NCI-H2227 (cell line): ENCODE measurements around the gene YTHDC2.
A peak's percentile ranks its signal among the peaks of the same experiment; 100 is the strongest.

ENCODE experiments used
- DNase-seq: peaks from one replicate; lab custom pipeline; 2025; ENCODE audit not compliant: unreplicated experiment; lab: John Stamatoyannopoulos, UW

The YTHDC2 gene

DNA sequence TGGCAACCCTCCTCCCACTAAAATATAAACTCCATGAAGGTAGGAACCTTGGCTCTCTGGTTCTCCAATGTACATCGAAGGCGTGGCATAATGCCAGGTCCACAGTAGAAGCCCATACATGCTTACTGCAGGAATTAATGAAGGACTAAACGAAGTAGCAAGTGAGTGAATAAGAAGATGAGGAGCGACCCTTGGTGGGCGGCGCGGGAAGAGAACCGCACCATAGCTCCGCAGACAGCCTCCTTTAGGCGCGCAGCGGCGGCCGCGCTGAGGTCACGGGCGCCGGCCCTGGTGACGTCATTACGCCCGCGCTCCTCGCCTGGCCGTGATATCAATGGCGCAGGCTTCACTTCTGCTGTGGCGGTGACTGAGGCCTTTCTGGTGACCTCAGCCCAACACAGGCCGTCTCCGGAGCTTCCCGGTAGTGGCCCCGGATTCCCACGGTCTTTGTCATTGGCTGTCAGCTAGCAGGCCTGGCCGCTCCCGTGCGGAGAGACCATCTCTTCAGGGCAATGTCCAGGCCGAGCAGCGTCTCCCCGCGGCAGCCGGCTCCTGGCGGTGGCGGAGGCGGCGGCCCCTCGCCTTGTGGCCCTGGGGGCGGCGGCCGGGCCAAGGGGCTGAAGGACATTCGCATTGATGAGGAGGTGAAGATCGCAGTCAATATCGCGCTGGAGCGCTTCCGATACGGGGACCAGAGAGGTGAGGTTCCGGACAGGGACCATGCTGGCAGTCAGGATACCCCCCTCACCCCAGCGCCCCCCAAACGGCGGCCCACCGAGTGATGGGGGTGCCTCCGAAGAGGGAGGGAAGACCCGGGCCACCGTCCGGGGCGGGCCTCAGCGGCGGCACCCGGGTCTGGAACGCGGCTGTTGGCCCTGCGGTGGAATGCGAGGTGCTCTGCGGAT, at the start of gene YTHDC2:
TSS of gene YTHDC2 (plus strand) at position 311 of the 905 bp plus-strand sequence. CDS start at position 513, 202 bp downstream.
- peak; percentile 87 for DNase-seq

DNA sequence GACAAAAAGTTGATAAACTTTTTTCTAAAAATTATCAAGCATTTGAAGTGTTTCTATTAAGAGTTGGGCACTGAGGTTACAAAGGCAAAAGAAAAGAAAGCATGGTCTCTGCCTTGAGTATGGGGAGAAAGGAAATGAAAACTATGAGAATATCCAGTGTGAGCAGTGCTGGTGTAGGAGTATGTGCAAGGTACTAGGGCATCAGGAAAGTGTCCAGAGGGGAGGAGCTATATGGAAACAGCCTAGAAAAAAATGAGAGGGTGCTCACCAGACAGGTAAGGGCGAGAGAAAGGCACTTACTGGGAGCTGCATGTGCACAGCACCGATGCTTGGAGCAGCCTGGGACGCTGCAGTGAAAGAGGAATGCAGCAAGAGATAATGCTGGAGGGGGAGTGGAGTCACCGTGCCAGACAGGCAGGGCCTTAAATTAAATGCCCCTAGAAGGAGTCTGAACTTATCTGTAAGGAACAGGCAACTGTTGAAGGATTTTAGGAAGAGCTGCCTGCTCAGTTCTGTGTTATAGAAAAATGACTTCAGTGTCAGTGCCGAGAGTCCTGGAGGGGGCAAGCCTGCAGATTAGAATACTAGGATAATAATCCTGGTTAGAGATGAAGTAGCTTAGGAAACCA, 39.3 kb upstream of the YTHDC2 start:
- DNase-seq, result no peak

- no peak for DNase-seq
Observed at GRCh38 chr5:113478691-113479090, 34.8 kb upstream of the YTHDC2 start.

GRCh38 chr5:113480243-113480642, 33.3 kb upstream of the YTHDC2 start:
- DNase-seq, result no peak

DNA sequence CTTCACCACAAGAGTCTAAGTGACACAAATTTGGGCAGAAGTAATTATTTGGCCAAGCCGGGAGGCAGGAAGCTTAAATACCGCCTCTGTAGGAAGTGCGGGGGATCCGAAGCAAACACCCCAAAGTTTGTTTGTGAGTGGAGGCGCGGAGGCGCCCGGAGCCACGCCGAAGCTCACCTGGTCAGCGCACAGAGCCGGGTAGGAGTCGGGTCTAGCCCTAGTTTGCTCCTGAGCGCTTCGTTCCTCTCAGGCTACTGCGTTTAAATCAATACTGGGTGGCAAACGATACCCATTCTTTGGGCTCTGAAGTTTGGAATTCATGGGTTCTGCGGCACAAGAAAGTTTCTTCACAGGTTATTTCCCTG, 26.1 kb upstream of the YTHDC2 start:
- no peak for DNase-seq

DNA sequence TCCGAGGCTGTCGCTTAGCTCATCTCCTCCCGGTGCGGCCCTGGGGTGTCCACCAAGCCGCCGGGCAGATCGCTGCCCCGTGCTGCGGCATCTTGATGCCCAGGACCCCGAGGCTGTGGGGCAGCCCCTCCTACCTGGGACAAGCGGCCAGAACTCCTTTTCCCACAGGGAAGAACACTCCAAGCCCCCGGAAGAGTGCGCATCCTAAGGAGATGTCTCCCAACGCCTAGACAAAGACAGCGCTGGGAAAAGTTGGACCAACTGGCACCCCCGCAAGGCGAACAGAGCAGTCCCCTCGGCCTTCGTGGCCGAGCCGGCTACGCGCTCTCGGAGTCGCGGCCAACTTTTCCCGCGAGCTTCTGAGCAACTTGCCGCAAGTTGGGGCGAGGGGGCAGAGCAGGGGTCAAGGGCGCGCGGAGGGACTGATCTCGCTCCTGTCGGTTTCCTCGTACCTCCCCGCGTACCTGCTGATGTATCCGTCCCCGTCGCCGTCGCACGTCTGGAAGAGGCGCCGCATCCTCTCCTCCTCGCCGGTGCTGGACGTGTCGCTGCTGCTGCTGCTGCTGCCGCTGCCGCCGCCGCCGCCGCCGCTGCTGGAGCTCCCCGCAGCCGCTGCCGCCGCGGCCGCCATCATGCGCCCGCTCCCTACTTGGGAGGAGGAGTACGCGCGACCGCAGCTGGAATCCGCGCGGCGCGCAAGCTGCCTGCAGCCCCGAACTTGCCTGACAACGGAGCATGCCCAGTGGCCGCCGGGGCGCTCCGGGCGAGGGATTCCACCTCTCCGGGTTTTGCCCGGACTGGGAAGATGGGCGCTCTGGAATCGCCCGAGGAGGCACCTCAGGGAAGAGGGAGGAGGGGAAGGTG, 25.5 kb upstream of the YTHDC2 start, which contains the start of gene MCC:
TSS of gene MCC (minus strand) at position 673 of the 864 bp plus-strand sequence.
- peak; percentile 84 for DNase-seq

- no peak for DNase-seq
Observed at GRCh38 chr5:113488645-113489184, 24.8 kb upstream of the YTHDC2 start.

GRCh38 chr5:113489299-113489698, 24.2 kb upstream of the YTHDC2 start:
- no peak for DNase-seq

DNA sequence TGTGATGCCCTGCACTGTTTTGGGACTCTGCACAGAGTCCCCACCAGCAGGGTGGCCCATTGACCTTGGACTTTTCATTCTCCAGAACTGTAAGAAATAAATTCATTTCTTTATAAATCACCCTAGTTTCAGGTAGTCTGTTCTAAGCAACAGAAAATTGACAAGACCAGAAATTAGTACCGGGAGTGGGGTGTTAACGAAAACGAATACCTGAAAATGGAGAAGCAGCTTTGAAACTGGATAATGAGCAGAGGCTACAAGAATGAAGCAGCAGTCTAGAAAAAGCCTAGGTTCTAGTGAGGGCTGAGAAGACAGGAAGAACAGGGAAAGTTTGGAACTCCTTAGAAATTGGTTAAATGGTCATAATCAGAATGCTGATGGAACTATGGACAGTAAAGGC, 23.2 kb upstream of the YTHDC2 start:
- no peak for DNase-seq

DNA sequence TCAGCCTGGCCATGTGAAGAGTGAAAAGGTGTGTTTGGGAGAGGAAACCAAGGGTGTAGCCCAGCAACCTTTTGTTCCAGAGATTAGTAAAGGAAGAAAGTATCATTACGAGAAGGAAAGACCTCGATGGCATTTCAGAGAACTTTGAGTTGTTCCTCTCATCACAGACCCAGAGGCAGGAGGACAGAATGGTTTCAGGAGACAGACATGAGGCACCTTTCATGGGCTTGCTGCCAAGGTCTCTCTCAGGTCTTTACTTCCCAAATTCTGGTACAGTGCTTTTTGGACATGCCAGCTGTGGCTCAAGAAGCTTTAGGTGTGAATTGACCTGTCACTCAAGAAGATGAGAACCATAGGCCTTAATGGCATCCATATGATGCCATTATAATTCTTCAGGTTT, 22.5 kb upstream of the YTHDC2 start:
- no peak for DNase-seq

DNA sequence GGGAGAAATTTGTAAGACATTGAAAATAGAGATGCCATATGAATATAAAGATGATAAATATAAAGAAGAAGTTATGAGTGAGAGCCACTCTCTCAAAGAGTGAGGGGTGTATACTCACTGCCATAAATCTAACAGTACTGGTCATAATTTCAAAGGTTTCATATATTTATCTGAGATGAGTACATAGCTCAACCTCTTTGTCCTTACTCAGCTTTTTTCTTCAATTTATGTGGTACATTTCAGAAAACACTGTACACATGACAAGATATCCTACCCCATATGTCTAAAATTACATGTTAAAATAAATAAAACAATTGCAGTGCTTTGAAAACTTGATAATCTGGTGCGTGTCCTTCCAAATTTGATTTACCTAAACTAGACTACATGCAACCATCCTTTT, 20.0 kb upstream of the YTHDC2 start:
- no peak for DNase-seq

GRCh38 chr5:113495422-113495841, 18.1 kb upstream of the YTHDC2 start:
- no peak for DNase-seq

DNA sequence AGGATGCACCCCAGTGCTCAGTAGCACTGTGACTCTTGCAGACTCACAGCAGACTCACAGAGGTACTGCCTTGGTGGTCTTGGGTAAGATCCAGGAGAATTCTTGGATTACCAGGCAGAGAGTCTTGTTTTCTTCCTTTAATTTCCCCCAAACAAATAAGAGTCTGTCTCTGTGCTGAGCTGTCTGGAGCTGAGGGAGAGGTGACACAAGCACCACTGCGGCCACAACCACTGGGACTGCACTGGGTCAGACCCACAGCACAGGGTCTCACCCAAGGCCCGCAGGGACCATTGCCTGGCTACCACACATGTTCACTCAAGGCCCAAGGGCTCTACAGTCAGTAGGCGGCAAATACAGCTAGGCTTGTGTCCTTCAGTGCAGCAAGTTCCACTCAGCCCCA, 11.4 kb upstream of the YTHDC2 start:
- DNase-seq, result no peak

DNA sequence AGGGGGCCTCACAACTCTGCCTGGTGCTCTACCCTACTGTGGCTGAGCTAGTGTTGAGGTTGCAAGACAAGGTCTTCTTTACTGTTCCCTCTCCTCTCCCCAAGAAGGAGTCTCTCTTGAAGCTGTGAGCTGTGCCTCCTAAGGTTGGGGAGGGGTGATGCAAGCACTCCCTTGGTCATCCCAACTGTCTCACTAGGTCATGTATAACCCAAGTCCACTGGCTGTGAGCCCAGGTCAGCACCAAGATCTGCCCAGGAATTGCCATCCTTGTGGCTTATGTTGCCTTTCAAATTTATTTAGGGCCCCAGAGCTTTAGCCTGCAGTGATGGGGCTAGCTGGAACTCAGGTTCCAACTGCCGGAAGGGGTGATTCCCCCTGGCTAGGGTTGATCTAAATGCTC, 10.3 kb upstream of the YTHDC2 start:
- DNase-seq, result no peak

- DNase-seq, result no peak
Observed at GRCh38 chr5:113505181-113505580, 8.3 kb upstream of the YTHDC2 start.

DNA sequence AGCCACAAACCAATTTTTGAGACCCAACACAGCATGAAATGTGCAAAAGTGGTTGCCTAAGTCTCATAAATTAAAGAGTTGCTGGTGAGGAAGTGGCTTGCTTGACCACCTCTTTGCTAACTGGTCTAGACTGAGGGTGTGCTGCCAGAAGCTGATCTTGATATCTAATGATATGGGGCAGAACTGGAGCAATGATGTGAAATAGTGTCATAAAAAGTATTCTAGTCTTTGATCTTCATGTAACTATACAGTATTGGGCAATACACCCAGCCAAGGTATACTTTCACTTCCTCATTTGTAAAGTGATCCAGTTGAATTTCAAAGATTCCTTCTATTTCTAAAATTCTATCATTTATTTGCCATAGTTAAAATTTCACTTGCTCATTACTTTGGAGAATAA, 5.9 kb upstream of the YTHDC2 start:
- DNase-seq, result no peak

GRCh38 chr5:113508756-113509155, 4.7 kb upstream of the YTHDC2 start:
- DNase-seq, result no peak

- DNase-seq, result peak; percentile 5
Observed at GRCh38 chr5:113510836-113511451, 2.5 kb upstream of the YTHDC2 start.

DNA sequence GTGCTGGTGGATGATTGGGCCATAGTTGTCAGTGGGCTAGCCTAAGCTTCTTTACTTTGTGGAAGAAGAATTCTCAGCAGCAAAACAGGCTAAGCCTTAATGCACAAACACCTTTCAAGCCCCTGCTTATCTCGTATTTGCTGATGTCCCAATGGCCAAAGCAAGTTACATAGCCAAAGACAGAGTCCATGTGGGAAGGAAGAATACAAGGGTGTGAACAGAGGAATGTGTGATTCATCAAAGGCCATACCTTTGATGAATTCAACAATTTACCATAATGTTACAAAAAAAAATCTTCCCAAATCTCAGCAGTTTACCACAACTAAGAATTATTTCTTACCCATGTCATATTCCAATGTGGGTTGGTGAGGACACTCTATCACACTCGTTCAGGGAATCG, 1.2 kb upstream of the YTHDC2 start:
- no peak for DNase-seq

GRCh38 chr5:113514289-113514635, 768 bp downstream of the YTHDC2 start:
- no peak for DNase-seq

DNA sequence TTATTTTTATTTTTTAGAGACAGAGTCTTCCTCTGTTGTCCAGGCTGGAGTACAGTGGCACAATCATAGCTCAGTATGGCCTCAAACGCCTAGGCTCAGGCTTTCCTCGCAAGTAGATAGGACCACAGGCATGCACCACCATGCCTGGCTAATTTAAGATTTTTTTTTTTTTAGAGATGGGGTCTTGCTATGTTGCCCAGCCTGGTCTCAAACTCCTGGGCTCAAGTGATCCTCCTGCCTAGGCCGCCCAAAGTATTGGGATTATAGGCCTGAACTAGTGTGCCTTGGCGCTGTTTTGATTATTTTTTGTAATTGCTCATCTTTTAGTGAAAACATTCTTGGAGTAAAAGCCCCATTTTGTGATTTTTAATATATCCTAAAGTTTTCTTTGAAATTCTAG, 5.4 kb downstream of the YTHDC2 start:
- no peak for DNase-seq
